Choroid plexus epithelial cell (primary cell): ENCODE data around the gene PKLR.

Experiments
- DNase-seq: peaks from one replicate; pipeline ENCODE4 v3.0.0-alpha.2; 2010; ENCODE audit warnings: low read depth
- H3K4me3 ChIP-seq: 2 replicates; pipeline ENCODE4 v1.5.1; 2011; ENCODE audit warnings: low read depth, mild to moderate bottlenecking, control low read depth, low read length, moderate library complexity
- CTCF ChIP-seq: conservative IDR thresholded peaks from 2 replicates; pipeline ENCODE4 v1.5.1; 2011; ENCODE audit warnings: low read depth, mild to moderate bottlenecking, control low read depth, inconsistent platforms, low read length, moderate library complexity

The PKLR gene

DNA sequence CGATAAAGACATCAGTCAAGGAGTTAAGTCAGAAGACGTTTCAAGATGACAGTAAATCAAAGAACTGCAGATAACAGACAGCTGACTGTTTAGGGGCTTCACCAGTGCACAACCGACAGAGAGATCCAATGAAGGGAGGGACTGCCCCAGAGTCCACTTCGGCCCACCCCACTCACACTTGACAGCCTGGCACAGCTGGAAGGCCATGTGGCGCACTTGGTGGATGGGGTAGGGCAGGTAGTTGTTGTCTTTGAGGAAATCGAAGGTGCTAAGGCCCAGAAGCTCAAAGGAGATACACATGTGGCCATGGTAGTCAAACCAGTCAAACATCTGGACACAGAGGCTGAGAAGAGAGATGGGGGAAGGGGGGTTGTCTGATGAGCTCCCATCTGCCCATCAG lies 34.7 kb downstream of the PKLR start:
- TF ChIP-seq CTCF = no peak
- no peak for DNase-seq
- no peak overlapping the region for H3K4me3 ChIP-seq

- DNase-seq = no peak
- H3K4me3 ChIP-seq = no peak overlapping the region
- TF ChIP-seq CTCF = no peak
These were observed 38.2 kb downstream of the PKLR start for GRCh38 chr1:155263067-155263466.

- H3K4me3 ChIP-seq = peak within 1 kb of the TSS; percentile 94
- peak; percentile 99 for DNase-seq
- TF ChIP-seq CTCF = no peak
These were observed 39.2 kb downstream of the PKLR start, which contains the start of gene SCAMP3 for GRCh38 chr1:155261852-155262673. SCAMP3 (minus strand) TSS chr1:155262360; CDS start chr1:155262151, 209 bp downstream.

DNA sequence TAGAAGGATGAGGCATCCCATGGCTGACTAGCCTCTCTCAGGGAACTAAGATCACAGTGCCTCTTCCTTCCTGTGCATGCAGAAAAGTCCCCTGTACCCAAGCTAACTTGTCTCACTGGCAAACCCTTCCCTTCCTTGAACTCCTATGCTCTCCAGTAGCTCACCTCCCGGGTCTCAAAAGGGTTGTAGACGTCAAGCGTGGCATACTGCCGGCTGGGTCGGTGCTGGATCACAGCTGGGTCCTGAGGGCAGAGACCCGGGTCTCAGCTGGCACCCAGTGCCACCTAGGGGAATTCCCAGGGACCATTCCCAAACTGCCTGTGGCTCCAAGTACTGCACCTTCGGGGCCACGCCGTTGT lies 39.8 kb downstream of the PKLR start:
- no peak for DNase-seq
- no peak for TF ChIP-seq CTCF
- peak overlapping the region; percentile 94 for H3K4me3 ChIP-seq

GRCh38 chr1:155260276-155260675 lies 41.0 kb downstream of the PKLR start:
- TF ChIP-seq CTCF = no peak
- no peak overlapping the region for H3K4me3 ChIP-seq
- no peak for DNase-seq

- no peak overlapping the region for H3K4me3 ChIP-seq
- no peak for TF ChIP-seq CTCF
- DNase-seq = no peak
These were observed 45.0 kb downstream of the PKLR start for GRCh38 chr1:155256058-155256852.
